WTC11 (cell line): ENCODE results near the gene TBC1D12. TPM values are rescaled to one million over a fixed set of nuclear protein-coding genes. Genes with fewer than 3 reads are reported as not detected.

ENCODE experiments used
- ATAC-seq: fragments of 200-7000 bp; cut with Tn5 transposase; 2 replicates; pipeline ENCODE4 v1.10.0; 2021; ENCODE audit warnings: mild to moderate bottlenecking, moderate library complexity
- CTCF ChIA-PET: fragments of 300-600 bp; sonication (Branson Sonifier 250); formaldehyde crosslinking; loops from one replicate; lab custom pipeline; 2021; ENCODE audit warnings: antibody characterized with exemption; lab: Charles Lee
- POLR2A ChIA-PET: fragments of 350-600 bp; sonication (Branson Sonifier 250); formaldehyde crosslinking; loops from one replicate; lab custom pipeline; 2021; ENCODE audit warnings: antibody characterized with exemption; lab: Charles Lee
- DNase-seq: peaks from one replicate; pipeline ENCODE4 v3.0.0; 2021; ENCODE audit warnings: low spot score
- H3K27ac Mint-ChIP-seq: 2 replicates; pipeline ENCODE4 v1.8.0; 2021; ENCODE audit warnings: mixed read lengths
- H3K27me3 Mint-ChIP-seq: 2 replicates; pipeline ENCODE4 v1.8.0; 2021; ENCODE audit warnings: low read depth, mild to moderate bottlenecking, moderate library complexity, mixed read lengths
- H3K36me3 Mint-ChIP-seq: 2 replicates; pipeline ENCODE4 v1.8.0; 2021; ENCODE audit warnings: mixed read lengths
- H3K4me1 Mint-ChIP-seq: 2 replicates; pipeline ENCODE4 v1.8.0; 2022; ENCODE audit warnings: mixed read lengths
- H3K4me3 Mint-ChIP-seq: 2 replicates; pipeline ENCODE4 v1.8.0; 2021; ENCODE audit warnings: mild to moderate bottlenecking, moderate library complexity, mixed read lengths
- H3K9me3 Mint-ChIP-seq: 2 replicates; pipeline ENCODE4 v1.8.0; 2021; ENCODE audit warnings: mixed read lengths
- ATF1 ChIP-seq: sonication (generic); formaldehyde crosslinking; IDR thresholded peaks from 2 replicates; pipeline ENCODE4 v1.8.1; 2023; ENCODE audit warnings: mild to moderate bottlenecking, moderate library complexity, missing genetic modification reagents
- GABPB1 ChIP-seq: sonication (generic); formaldehyde crosslinking; IDR thresholded peaks from 2 replicates; pipeline ENCODE4 v1.8.1; 2023; ENCODE audit warnings: mild to moderate bottlenecking, missing genetic modification reagents
- GRHL2 ChIP-seq: fragments of 250-450 bp; sonication (Bioruptor Pico); IDR thresholded peaks from 2 replicates; pipeline ENCODE4 v1.8.0; 2022; ENCODE audit warnings: mild to moderate bottlenecking, moderate library complexity; ENCODE audit not compliant: insufficient replicate concordance, severe bottlenecking
- HMGA2 ChIP-seq: fragments of 250-450 bp; sonication (Bioruptor Pico); IDR thresholded peaks from 2 replicates; pipeline ENCODE4 v1.4.0; 2021; ENCODE audit warnings: mild to moderate bottlenecking, moderate library complexity
- NFYB ChIP-seq: sonication (generic); formaldehyde crosslinking; conservative IDR thresholded peaks from 2 replicates; pipeline ENCODE4 v1.8.0; 2022; ENCODE audit warnings: low read depth, missing genetic modification reagents
- RELA ChIP-seq: sonication (generic); formaldehyde crosslinking; IDR thresholded peaks from 2 replicates; pipeline ENCODE4 v1.8.1; 2022; ENCODE audit warnings: missing genetic modification reagents, mild to moderate bottlenecking, borderline replicate concordance
- SP1 ChIP-seq: sonication (generic); formaldehyde crosslinking; conservative IDR thresholded peaks from 2 replicates; pipeline ENCODE4 v1.8.1; 2022; ENCODE audit warnings: missing genetic modification reagents
- TEAD4 ChIP-seq: sonication (generic); formaldehyde crosslinking; IDR thresholded peaks from 2 replicates; pipeline ENCODE4 v1.8.0; 2022; ENCODE audit warnings: mild to moderate bottlenecking, missing genetic modification reagents
- ZNF138 ChIP-seq: sonication (generic); formaldehyde crosslinking; conservative IDR thresholded peaks from 2 replicates; pipeline ENCODE4 v1.8.1; 2022; ENCODE audit warnings: mild to moderate bottlenecking, moderate library complexity, missing genetic modification reagents
- total RNA-seq: library from RNA; stranded (reverse); gene quantifications from 3 replicates; pipeline ENCODE4 v1.2.3, GENCODE V29; 2021
- TF ChIP-seq, protein P1 (sequence below): sonication (generic); formaldehyde crosslinking; IDR thresholded peaks from 2 replicates; pipeline ENCODE4 v1.8.1; 2022; ENCODE audit warnings: low read depth, missing genetic modification reagents, borderline replicate concordance
- TF ChIP-seq, protein P2 (sequence below): sonication (generic); formaldehyde crosslinking; IDR thresholded peaks from 2 replicates; pipeline ENCODE4 v1.8.1; 2023; ENCODE audit warnings: mild to moderate bottlenecking, missing genetic modification reagents
- TF ChIP-seq, protein P3 (sequence below): sonication (generic); formaldehyde crosslinking; IDR thresholded peaks from 2 replicates; pipeline ENCODE4 v1.8.1; 2022; ENCODE audit warnings: mild to moderate bottlenecking, missing genetic modification reagents, moderate library complexity, borderline replicate concordance
- TF ChIP-seq, protein P4 (sequence below): fragments of 250-450 bp; sonication (Bioruptor Pico); IDR thresholded peaks from 2 replicates; pipeline ENCODE4 v2.1.2; 2022; ENCODE audit warnings: mild to moderate bottlenecking, moderate library complexity
- TF ChIP-seq, protein P5 (sequence below): sonication (generic); formaldehyde crosslinking; IDR thresholded peaks from 2 replicates; pipeline ENCODE4 v1.8.0; 2023; ENCODE audit warnings: mild to moderate bottlenecking, missing genetic modification reagents
- TF ChIP-seq, protein P6 (sequence below): sonication (generic); formaldehyde crosslinking; IDR thresholded peaks from 2 replicates; pipeline ENCODE4 v1.8.0; 2022; ENCODE audit warnings: mild to moderate bottlenecking, missing genetic modification reagents
- TF ChIP-seq, protein P7 (sequence below): sonication (generic); formaldehyde crosslinking; conservative IDR thresholded peaks from 2 replicates; pipeline ENCODE4 v1.8.1; 2022; ENCODE audit warnings: mild to moderate bottlenecking, missing genetic modification reagents
- TF ChIP-seq, protein P8 (sequence below): sonication (generic); formaldehyde crosslinking; IDR thresholded peaks from 2 replicates; pipeline ENCODE4 v1.8.1; 2022; ENCODE audit warnings: low read depth, mild to moderate bottlenecking, moderate library complexity, missing genetic modification reagents, borderline replicate concordance

The TBC1D12 gene
- total RNA-seq, 1 experiment from 2014 or later: 2.2 TPM

DNA sequence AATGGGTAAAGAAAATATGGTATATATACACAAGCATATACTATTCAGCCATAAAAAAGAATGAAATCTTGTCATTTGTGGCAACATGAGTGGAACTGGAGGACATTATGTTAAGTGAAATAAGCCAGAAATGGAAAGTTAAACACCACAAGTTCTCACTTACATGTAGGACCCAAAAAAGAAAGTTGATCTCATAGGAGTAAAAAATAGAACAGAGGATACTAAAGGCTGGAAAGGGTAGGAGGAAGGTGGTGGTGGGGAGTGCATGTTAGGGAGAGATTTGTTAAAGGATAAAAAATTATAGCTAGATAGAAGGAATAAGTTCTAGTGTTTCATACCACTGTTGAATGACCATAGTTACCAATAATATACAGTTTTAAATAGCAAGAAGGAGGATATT, 48.4 kb downstream of the TBC1D12 start:
- Mint-ChIP-seq H3K4me1 (no peaks in the 10 kb centered on the region), H3K27ac (no peak overlapping the region), H3K36me3 (no peaks in the 10 kb centered on the region), H3K9me3 (no peaks in the 10 kb centered on the region), H3K4me3 (no peak overlapping the region), H3K27me3 (no peaks in the 10 kb centered on the region)
- TF ChIP-seq, protein P1, sequence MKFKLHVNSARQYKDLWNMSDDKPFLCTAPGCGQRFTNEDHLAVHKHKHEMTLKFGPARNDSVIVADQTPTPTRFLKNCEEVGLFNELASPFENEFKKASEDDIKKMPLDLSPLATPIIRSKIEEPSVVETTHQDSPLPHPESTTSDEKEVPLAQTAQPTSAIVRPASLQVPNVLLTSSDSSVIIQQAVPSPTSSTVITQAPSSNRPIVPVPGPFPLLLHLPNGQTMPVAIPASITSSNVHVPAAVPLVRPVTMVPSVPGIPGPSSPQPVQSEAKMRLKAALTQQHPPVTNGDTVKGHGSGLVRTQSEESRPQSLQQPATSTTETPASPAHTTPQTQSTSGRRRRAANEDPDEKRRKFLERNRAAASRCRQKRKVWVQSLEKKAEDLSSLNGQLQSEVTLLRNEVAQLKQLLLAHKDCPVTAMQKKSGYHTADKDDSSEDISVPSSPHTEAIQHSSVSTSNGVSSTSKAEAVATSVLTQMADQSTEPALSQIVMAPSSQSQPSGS (CRISPR knock-in tag): no peak
- TF ChIP-seq, protein P2, sequence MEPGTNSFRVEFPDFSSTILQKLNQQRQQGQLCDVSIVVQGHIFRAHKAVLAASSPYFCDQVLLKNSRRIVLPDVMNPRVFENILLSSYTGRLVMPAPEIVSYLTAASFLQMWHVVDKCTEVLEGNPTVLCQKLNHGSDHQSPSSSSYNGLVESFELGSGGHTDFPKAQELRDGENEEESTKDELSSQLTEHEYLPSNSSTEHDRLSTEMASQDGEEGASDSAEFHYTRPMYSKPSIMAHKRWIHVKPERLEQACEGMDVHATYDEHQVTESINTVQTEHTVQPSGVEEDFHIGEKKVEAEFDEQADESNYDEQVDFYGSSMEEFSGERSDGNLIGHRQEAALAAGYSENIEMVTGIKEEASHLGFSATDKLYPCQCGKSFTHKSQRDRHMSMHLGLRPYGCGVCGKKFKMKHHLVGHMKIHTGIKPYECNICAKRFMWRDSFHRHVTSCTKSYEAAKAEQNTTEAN (CRISPR knock-in tag): no peak
- TF ChIP-seq NFYB (CRISPR knock-in tag): no peak
- no peak for TF ChIP-seq TEAD4 (CRISPR knock-in tag)
- no peak for TF ChIP-seq ZNF138 (CRISPR knock-in tag)
- DNase-seq (no peak), ATAC-seq (no peak)
- CTCF ChIA-PET: no interaction called here
- POLR2A ChIA-PET: no interaction called here

DNA sequence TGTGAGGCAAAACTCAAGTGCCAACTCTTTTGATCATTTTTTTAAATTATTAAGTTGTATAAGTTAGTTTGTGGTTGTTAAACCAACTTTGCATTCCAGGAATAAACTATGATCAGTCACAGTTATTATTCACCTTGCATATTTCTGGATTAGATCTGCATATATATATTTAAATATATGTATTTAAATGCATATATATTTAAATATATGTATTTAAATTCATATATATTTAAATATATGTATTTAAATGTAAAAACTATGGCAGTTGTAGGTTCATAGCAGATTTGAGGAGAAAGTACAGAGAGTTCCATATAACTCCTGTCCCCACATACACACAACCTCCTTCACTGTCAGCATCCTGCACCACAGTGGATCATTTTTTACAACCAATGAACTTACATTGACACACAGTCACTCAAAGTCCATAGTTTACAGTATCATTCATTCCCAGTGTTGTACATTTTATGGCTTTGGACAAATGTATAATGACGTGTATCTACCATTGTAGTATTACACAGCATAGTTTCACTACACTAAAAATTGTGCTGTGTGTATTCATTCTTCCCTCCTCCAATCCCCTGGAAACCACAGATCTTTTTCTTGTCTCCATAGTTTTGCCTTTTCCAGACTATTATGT, 49.7 kb downstream of the TBC1D12 start:
- TF ChIP-seq HMGA2 (CRISPR knock-in tag): peak; percentile 93
- TF ChIP-seq, protein P3, sequence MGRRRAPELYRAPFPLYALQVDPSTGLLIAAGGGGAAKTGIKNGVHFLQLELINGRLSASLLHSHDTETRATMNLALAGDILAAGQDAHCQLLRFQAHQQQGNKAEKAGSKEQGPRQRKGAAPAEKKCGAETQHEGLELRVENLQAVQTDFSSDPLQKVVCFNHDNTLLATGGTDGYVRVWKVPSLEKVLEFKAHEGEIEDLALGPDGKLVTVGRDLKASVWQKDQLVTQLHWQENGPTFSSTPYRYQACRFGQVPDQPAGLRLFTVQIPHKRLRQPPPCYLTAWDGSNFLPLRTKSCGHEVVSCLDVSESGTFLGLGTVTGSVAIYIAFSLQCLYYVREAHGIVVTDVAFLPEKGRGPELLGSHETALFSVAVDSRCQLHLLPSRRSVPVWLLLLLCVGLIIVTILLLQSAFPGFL (CRISPR knock-in tag): no peak
- TF ChIP-seq, all 79 proteins: peak for 1
- Mint-ChIP-seq H3K27me3 (no peaks in the 10 kb centered on the region), H3K4me1 (no peaks in the 10 kb centered on the region), H3K9me3 (no peaks in the 10 kb centered on the region), H3K27ac (no peak overlapping the region), H3K36me3 (no peaks in the 10 kb centered on the region), H3K4me3 (no peak overlapping the region)
- DNase-seq (no peak), ATAC-seq (no peak)
- POLR2A ChIA-PET: no interaction called here
- CTCF ChIA-PET: interaction anchor here (1.1 kb wide), 1 partner anchor 8 kb away, joined by 6 read pairs; no protein-coding TSS in a partner anchor

DNA sequence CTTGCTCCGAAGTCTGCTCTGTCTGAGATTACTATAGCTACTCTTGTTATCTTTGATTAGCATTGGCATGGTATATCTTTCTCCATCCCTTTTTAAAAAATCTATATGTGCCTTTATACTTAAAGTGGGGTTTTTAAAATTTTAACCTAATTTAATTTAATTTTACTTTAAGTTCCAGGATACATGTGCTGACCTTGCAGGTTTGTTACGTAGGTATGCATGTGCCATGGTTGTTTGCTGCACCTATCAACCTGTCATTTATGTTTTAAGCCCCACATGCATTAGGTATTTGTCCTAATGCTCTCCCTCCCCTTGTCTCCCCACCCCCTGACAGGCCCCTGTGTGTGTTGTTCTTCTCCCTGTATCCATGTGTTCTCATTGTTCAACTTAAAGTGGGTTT, 54.6 kb downstream of the TBC1D12 start:
- CTCF ChIA-PET: interaction anchor here (1.6 kb wide), 1 partner anchor 13 kb away, joined by 6 read pairs; no protein-coding TSS in a partner anchor
- no peaks in the 10 kb centered on the region for H3K4me1 Mint-ChIP-seq
- no peak for TF ChIP-seq RELA
- TF ChIP-seq, protein P4, sequence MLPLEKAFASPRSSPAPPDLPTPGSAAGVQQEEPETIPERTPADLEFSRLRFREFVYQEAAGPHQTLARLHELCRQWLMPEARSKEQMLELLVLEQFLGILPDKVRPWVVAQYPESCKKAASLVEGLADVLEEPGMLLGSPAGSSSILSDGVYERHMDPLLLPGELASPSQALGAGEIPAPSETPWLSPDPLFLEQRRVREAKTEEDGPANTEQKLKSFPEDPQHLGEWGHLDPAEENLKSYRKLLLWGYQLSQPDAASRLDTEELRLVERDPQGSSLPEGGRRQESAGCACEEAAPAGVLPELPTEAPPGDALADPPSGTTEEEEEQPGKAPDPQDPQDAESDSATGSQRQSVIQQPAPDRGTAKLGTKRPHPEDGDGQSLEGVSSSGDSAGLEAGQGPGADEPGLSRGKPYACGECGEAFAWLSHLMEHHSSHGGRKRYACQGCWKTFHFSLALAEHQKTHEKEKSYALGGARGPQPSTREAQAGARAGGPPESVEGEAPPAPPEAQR: no peak
- no peak for TF ChIP-seq ATF1 (CRISPR knock-in tag)
- TF ChIP-seq, protein P5, sequence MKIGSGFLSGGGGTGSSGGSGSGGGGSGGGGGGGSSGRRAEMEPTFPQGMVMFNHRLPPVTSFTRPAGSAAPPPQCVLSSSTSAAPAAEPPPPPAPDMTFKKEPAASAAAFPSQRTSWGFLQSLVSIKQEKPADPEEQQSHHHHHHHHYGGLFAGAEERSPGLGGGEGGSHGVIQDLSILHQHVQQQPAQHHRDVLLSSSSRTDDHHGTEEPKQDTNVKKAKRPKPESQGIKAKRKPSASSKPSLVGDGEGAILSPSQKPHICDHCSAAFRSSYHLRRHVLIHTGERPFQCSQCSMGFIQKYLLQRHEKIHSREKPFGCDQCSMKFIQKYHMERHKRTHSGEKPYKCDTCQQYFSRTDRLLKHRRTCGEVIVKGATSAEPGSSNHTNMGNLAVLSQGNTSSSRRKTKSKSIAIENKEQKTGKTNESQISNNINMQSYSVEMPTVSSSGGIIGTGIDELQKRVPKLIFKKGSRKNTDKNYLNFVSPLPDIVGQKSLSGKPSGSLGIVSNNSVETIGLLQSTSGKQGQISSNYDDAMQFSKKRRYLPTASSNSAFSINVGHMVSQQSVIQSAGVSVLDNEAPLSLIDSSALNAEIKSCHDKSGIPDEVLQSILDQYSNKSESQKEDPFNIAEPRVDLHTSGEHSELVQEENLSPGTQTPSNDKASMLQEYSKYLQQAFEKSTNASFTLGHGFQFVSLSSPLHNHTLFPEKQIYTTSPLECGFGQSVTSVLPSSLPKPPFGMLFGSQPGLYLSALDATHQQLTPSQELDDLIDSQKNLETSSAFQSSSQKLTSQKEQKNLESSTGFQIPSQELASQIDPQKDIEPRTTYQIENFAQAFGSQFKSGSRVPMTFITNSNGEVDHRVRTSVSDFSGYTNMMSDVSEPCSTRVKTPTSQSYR: no peak
- no peak for TF ChIP-seq GABPB1 (CRISPR knock-in tag)
- no peak for TF ChIP-seq HMGA2 (CRISPR knock-in tag)
- TF ChIP-seq, protein P6, sequence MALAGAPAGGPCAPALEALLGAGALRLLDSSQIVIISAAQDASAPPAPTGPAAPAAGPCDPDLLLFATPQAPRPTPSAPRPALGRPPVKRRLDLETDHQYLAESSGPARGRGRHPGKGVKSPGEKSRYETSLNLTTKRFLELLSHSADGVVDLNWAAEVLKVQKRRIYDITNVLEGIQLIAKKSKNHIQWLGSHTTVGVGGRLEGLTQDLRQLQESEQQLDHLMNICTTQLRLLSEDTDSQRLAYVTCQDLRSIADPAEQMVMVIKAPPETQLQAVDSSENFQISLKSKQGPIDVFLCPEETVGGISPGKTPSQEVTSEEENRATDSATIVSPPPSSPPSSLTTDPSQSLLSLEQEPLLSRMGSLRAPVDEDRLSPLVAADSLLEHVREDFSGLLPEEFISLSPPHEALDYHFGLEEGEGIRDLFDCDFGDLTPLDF (CRISPR knock-in tag): no peak
- TF ChIP-seq, protein P7, sequence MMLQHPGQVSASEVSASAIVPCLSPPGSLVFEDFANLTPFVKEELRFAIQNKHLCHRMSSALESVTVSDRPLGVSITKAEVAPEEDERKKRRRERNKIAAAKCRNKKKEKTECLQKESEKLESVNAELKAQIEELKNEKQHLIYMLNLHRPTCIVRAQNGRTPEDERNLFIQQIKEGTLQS (CRISPR knock-in tag): no peak
- TF ChIP-seq SP1: no peak
- TF ChIP-seq, protein P8, sequence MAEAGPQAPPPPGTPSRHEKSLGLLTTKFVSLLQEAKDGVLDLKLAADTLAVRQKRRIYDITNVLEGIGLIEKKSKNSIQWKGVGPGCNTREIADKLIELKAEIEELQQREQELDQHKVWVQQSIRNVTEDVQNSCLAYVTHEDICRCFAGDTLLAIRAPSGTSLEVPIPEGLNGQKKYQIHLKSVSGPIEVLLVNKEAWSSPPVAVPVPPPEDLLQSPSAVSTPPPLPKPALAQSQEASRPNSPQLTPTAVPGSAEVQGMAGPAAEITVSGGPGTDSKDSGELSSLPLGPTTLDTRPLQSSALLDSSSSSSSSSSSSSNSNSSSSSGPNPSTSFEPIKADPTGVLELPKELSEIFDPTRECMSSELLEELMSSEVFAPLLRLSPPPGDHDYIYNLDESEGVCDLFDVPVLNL (CRISPR knock-in tag): no peak
- no peak for TF ChIP-seq GRHL2 (CRISPR knock-in tag)
- no peak for TF ChIP-seq TEAD4 (CRISPR knock-in tag)
- TF ChIP-seq, protein P1 (CRISPR knock-in tag): no peak

More for the DNA sequence above, 54.6 kb downstream of the TBC1D12 start:
- ATAC-seq: no peak
- POLR2A ChIA-PET: no interaction called here
- Mint-ChIP-seq H3K27me3 (no peaks in the 10 kb centered on the region; the same call in 1 of the 2 replicates), H3K9me3 (peaks cover 16% of the 10 kb centered on the region), H3K27ac (no peak overlapping the region), H3K4me3 (no peak overlapping the region), H3K36me3 (peaks cover 16% of the 10 kb centered on the region)
- DNase-seq: no peak
